ENCODE results near the gene DDX49. TPM values are rescaled to one million over a fixed set of nuclear protein-coding genes. Genes with fewer than 3 reads are reported as not detected.

Gene DDX49
- total and polyA plus RNA-seq, 2 experiments from 2014 or later: 45.8 to 57.8 TPM

GRCh38 chr19:18972851-18973250, 53.3 kb downstream of the DDX49 start:
- Histone ChIP-seq H2AFZ (no peak overlapping the region), H3K4me3 (no peak overlapping the region), H3K27ac (no peak overlapping the region), H3K4me1 (ENCODE audit: insufficient read depth) (no peaks in the 10 kb centered on the region), H3K4me2 (no peak overlapping the region), H3K9me2 (replicated peaks; ENCODE audit: insufficient read depth) (no peaks in the 10 kb centered on the region), H4K20me1 (ENCODE audit: insufficient read depth, poor library complexity, severe bottlenecking) (no peaks in the 10 kb centered on the region), H3K9me3 (ENCODE audit: low read depth) (no peaks in the 10 kb centered on the region), H3K36me3 (replicated peaks; ENCODE audit: insufficient read depth, low read depth) (no peaks in the 10 kb centered on the region), H3K79me2 (no peaks in the 10 kb centered on the region), H3K27me3 (no peaks in the 10 kb centered on the region)
- 93% methylated on average over 5 of the region's 5 CpGs for WGBS (ENCODE audit: low lambda C conversion rate, missing lambda C conversion rate)
- DNase-seq (ENCODE audit: low spot score): no peak
- no peak for TF ChIP-seq EZH2 (IDR thresholded peaks at IDR 0.05; ENCODE audit: borderline replicate concordance)
- TF ChIP-seq, protein P1, sequence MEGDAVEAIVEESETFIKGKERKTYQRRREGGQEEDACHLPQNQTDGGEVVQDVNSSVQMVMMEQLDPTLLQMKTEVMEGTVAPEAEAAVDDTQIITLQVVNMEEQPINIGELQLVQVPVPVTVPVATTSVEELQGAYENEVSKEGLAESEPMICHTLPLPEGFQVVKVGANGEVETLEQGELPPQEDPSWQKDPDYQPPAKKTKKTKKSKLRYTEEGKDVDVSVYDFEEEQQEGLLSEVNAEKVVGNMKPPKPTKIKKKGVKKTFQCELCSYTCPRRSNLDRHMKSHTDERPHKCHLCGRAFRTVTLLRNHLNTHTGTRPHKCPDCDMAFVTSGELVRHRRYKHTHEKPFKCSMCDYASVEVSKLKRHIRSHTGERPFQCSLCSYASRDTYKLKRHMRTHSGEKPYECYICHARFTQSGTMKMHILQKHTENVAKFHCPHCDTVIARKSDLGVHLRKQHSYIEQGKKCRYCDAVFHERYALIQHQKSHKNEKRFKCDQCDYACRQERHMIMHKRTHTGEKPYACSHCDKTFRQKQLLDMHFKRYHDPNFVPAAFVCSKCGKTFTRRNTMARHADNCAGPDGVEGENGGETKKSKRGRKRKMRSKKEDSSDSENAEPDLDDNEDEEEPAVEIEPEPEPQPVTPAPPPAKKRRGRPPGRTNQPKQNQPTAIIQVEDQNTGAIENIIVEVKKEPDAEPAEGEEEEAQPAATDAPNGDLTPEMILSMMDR (IDR thresholded peaks at IDR 0.05; ENCODE audit: poor library complexity): no peak
- no peak for TF ChIP-seq EZH2phosphoT487 (IDR thresholded peaks at IDR 0.05; ENCODE audit: low read depth, severe bottlenecking, unreplicated experiment)

- Histone ChIP-seq H2AFZ (no peak overlapping the region), H3K4me2 (no peak overlapping the region), H3K9me2 (replicated peaks; ENCODE audit: insufficient read depth) (no peaks in the 10 kb centered on the region), H4K20me1 (ENCODE audit: insufficient read depth, poor library complexity, severe bottlenecking) (no peaks in the 10 kb centered on the region), H3K36me3 (replicated peaks; ENCODE audit: insufficient read depth, low read depth) (no peaks in the 10 kb centered on the region), H3K4me3 (no peak overlapping the region), H3K4me1 (ENCODE audit: insufficient read depth) (no peaks in the 10 kb centered on the region), H3K79me2 (no peaks in the 10 kb centered on the region), H3K27ac (no peak overlapping the region), H3K27me3 (no peaks in the 10 kb centered on the region), H3K9me3 (ENCODE audit: low read depth) (no peaks in the 10 kb centered on the region)
- DNase-seq (ENCODE audit: low spot score): no peak
- TF ChIP-seq EZH2phosphoT487 (IDR thresholded peaks at IDR 0.05; ENCODE audit: low read depth, severe bottlenecking, unreplicated experiment): no peak
- TF ChIP-seq EZH2 (IDR thresholded peaks at IDR 0.05; ENCODE audit: borderline replicate concordance): no peak
- TF ChIP-seq, protein P1 (IDR thresholded peaks at IDR 0.05; ENCODE audit: poor library complexity): no peak
- 97% methylated on average over 3 of the region's 3 CpGs for WGBS (ENCODE audit: low lambda C conversion rate, missing lambda C conversion rate)
Measured at GRCh38 chr19:18975011-18975410, 55.5 kb downstream of the DDX49 start.

- Histone ChIP-seq H3K4me1 (ENCODE audit: insufficient read depth) (no peaks in the 10 kb centered on the region), H3K36me3 (replicated peaks; ENCODE audit: insufficient read depth, low read depth) (no peaks in the 10 kb centered on the region), H3K79me2 (no peaks in the 10 kb centered on the region), H3K27me3 (no peaks in the 10 kb centered on the region), H3K9me2 (replicated peaks; ENCODE audit: insufficient read depth) (no peaks in the 10 kb centered on the region), H3K4me2 (no peak overlapping the region), H3K4me3 (no peak overlapping the region), H3K9me3 (ENCODE audit: low read depth) (no peaks in the 10 kb centered on the region), H4K20me1 (ENCODE audit: insufficient read depth, poor library complexity, severe bottlenecking) (no peaks in the 10 kb centered on the region), H3K27ac (no peak overlapping the region), H2AFZ (no peak overlapping the region)
- DNase-seq (ENCODE audit: low spot score): no peak
- TF ChIP-seq EZH2 (IDR thresholded peaks at IDR 0.05; ENCODE audit: borderline replicate concordance) (no peak), EZH2phosphoT487 (IDR thresholded peaks at IDR 0.05; ENCODE audit: low read depth, severe bottlenecking, unreplicated experiment) (no peak)
- TF ChIP-seq, protein P1 (IDR thresholded peaks at IDR 0.05; ENCODE audit: poor library complexity): no peak
- 89% methylated on average over 9 of the region's 10 CpGs for WGBS (ENCODE audit: low lambda C conversion rate, missing lambda C conversion rate)
Measured at GRCh38 chr19:18975869-18976268, 56.4 kb downstream of the DDX49 start.

Other genes starting within 250 kb of the DDX49 start
- gene CRTC1, start 236.0 kb upstream of the DDX49 start, total RNA-seq: 2.0 and 2.5 TPM in 2 replicates
- 4.5 and 4.8 TPM in 2 replicates for gene CRTC1, start 236.0 kb upstream of the DDX49 start, polyA plus RNA-seq
- gene COMP, start 128.4 kb upstream of the DDX49 start, total RNA-seq: 2.8 and 3.0 TPM in 2 replicates
- gene COMP, start 128.4 kb upstream of the DDX49 start, polyA plus RNA-seq: 12.5 and 16.3 TPM in 2 replicates
- gene UPF1, start 87.8 kb upstream of the DDX49 start, total RNA-seq: 24.5 and 47.2 TPM in 2 replicates
- gene UPF1, start 87.8 kb upstream of the DDX49 start, polyA plus RNA-seq: 22.2 and 27.0 TPM in 2 replicates
- gene CERS1, start 23.6 kb upstream of the DDX49 start, total RNA-seq: 3.0 and 5.3 TPM in 2 replicates
- gene CERS1, start 23.6 kb upstream of the DDX49 start, polyA plus RNA-seq: 4.9 and 5.7 TPM in 2 replicates
- 222 and 228 TPM in 2 replicates for gene COPE, start 328 bp upstream of the DDX49 start, total RNA-seq
- gene COPE, start 328 bp upstream of the DDX49 start, polyA plus RNA-seq: 397 and 413 TPM in 2 replicates
- 28.9 and 44.0 TPM in 2 replicates for gene HOMER3, start 21.5 kb downstream of the DDX49 start, total RNA-seq
- 41.4 and 53.4 TPM in 2 replicates for gene HOMER3, start 21.5 kb downstream of the DDX49 start, polyA plus RNA-seq
- gene SUGP2, start 113.8 kb downstream of the DDX49 start, total RNA-seq: 35.6 and 36.4 TPM in 2 replicates
- gene SUGP2, start 113.8 kb downstream of the DDX49 start, polyA plus RNA-seq: 51.0 and 57.5 TPM in 2 replicates
- gene ARMC6, start 113.9 kb downstream of the DDX49 start, total RNA-seq: 26.4 and 29.7 TPM in 2 replicates
- gene ARMC6, start 113.9 kb downstream of the DDX49 start, polyA plus RNA-seq: 25.8 and 30.8 TPM in 2 replicates
- gene SLC25A42, start 144.3 kb downstream of the DDX49 start, total RNA-seq: 11.5 and 13.8 TPM in 2 replicates
- gene SLC25A42, start 144.3 kb downstream of the DDX49 start, polyA plus RNA-seq: 21.3 and 23.2 TPM in 2 replicates
- 19.6 and 22.1 TPM in 2 replicates for gene TMEM161A, start 218.8 kb downstream of the DDX49 start, total RNA-seq
- gene TMEM161A, start 218.8 kb downstream of the DDX49 start, polyA plus RNA-seq: 48.5 and 51.3 TPM in 2 replicates